CD14-positive monocyte (primary cell): ENCODE results near the gene PSD. TPM values are rescaled to one million over a fixed set of nuclear protein-coding genes. Genes with fewer than 3 reads are reported as not detected.

Source experiments
- DNase-seq, 3 donors: peaks; one replicate each; pipeline ENCODE4 v3.0.0-alpha.2; 2011 to 2022
- H2AFZ ChIP-seq: 2 replicates; pipeline ENCODE4 v1.6.0; 2012; ENCODE audit warnings: mild to moderate bottlenecking, low read depth, low read length, inconsistent platforms; ENCODE audit not compliant: insufficient read depth, poor library complexity, severe bottlenecking
- H3K27ac ChIP-seq, 2 donors: 1 replicate in 1 of 2; 2 replicates in 1 of 2; pipeline ENCODE4 v1.5.1; 2012 to 2013; ENCODE audit warnings: low read length in 2 of 2, control low read depth in 1 of 2, inconsistent platforms in 1 of 2, low read depth in 1 of 2, mild to moderate bottlenecking in 1 of 2
- H3K27me3 ChIP-seq, 2 donors: one replicate each; pipeline versions ENCODE4 v1.6.0 to v1.6.1; 2011 to 2013; ENCODE audit warnings: low read length in 2 of 2; ENCODE audit not compliant: control insufficient read depth in 2 of 2, insufficient read depth in 2 of 2
- H3K36me3 ChIP-seq, 2 donors: replicated peaks in 1 of 2; 1 replicate in 1 of 2; 2 replicates in 1 of 2; pipeline versions ENCODE4 v1.5.1 to v1.6.1; 2012 to 2013; ENCODE audit warnings: low read length in 2 of 2, control low read depth in 1 of 2, inconsistent platforms in 1 of 2, mild to moderate bottlenecking in 1 of 2; ENCODE audit not compliant: insufficient read depth in 2 of 2, control insufficient read depth in 1 of 2
- H3K4me1 ChIP-seq, 2 donors: 1 replicate in 1 of 2; 2 replicates in 1 of 2; pipeline versions ENCODE4 v1.5.1 to v1.6.1; 2012 to 2013; ENCODE audit warnings: low read length in 2 of 2, control low read depth in 1 of 2, inconsistent platforms in 1 of 2, mild to moderate bottlenecking in 1 of 2, moderate library complexity in 1 of 2; ENCODE audit not compliant: insufficient read depth in 2 of 2, control insufficient read depth in 1 of 2
- H3K4me2 ChIP-seq: replicated peaks from 2 replicates; pipeline ENCODE3; 2012; ENCODE audit warnings: low read length, moderate library complexity, mild to moderate bottlenecking; ENCODE audit not compliant: poor library complexity, severe bottlenecking; ENCODE audit errors: extremely low read depth
- H3K4me3 ChIP-seq, 3 experiments: fragments of 200-600 bp in 1 of 3; sonication (generic) in 1 of 3; replicated peaks in 1 of 3; 1 replicate in 2 of 3; 2 replicates in 1 of 3; pipeline ENCODE4 v1.5.1; 2011 to 2013; ENCODE audit warnings: low read length in 3 of 3, mild to moderate bottlenecking in 3 of 3, control low read depth in 2 of 3, low read depth in 2 of 3, inconsistent platforms in 1 of 3, moderate library complexity in 1 of 3
- H3K79me2 ChIP-seq: 2 replicates; pipeline ENCODE4 v1.6.0; 2012; ENCODE audit warnings: mild to moderate bottlenecking, control low read depth, inconsistent platforms, low read length, moderate library complexity; ENCODE audit not compliant: insufficient read depth
- H3K9ac ChIP-seq: 2 replicates; pipeline ENCODE4 v1.6.0; 2017; ENCODE audit warnings: low read length, mild to moderate bottlenecking; ENCODE audit not compliant: insufficient read depth, poor library complexity, severe bottlenecking
- H3K9me3 ChIP-seq, 2 donors: replicated peaks in 1 of 2; 1 replicate in 1 of 2; 2 replicates in 1 of 2; pipeline versions ENCODE4 v1.5.1 to v1.6.1; 2012 to 2013; ENCODE audit warnings: low read length in 2 of 2, control low read depth in 1 of 2; ENCODE audit not compliant: control insufficient read depth in 1 of 2, insufficient read depth in 1 of 2
- H4K20me1 ChIP-seq: 2 replicates; pipeline ENCODE4 v1.6.0; 2012; ENCODE audit warnings: mild to moderate bottlenecking, low read length, control low read depth, moderate library complexity; ENCODE audit not compliant: insufficient read depth
- H3K27ac Mint-ChIP-seq, 7 donors: one replicate each; pipeline ENCODE4 v1.8.0; 2020; ENCODE audit warnings: mild to moderate bottlenecking in 7 of 7, mixed read lengths in 7 of 7, moderate library complexity in 6 of 7, inconsistent platforms in 2 of 7
- H3K27me3 Mint-ChIP-seq, 3 donors: one replicate each; pipeline ENCODE4 v1.8.0; 2021 to 2022; ENCODE audit warnings: low read depth in 3 of 3, mild to moderate bottlenecking in 3 of 3, mixed read lengths in 3 of 3, moderate library complexity in 3 of 3, inconsistent platforms in 1 of 3
- H3K36me3 Mint-ChIP-seq, 2 donors: one replicate each; pipeline ENCODE4 v1.8.0; 2020; ENCODE audit warnings: mixed read lengths in 2 of 2, inconsistent platforms in 1 of 2, mild to moderate bottlenecking in 1 of 2
- H3K4me1 Mint-ChIP-seq: one replicate; pipeline ENCODE4 v1.8.0; 2020; ENCODE audit warnings: mild to moderate bottlenecking, mixed read lengths
- H3K4me3 Mint-ChIP-seq, 2 donors: one replicate each; pipeline ENCODE4 v1.8.0; 2020; ENCODE audit warnings: mild to moderate bottlenecking in 2 of 2, mixed read lengths in 2 of 2, moderate library complexity in 1 of 2
- H3K9me3 Mint-ChIP-seq, 7 donors: one replicate each; pipeline ENCODE4 v1.8.0; 2020 to 2022; ENCODE audit warnings: mixed read lengths in 7 of 7, mild to moderate bottlenecking in 6 of 7, moderate library complexity in 6 of 7, inconsistent platforms in 2 of 7
- WGBS: methylation state at CpG from one replicate; pipeline ENCODE4 v1.1.5; 2013; ENCODE audit warnings: missing lambda C conversion rate; ENCODE audit not compliant: insufficient coverage; 5-methylcytosine and 5-hydroxymethylcytosine counted together
- intact Hi-C, 2 donors: fragments of 100-400 bp; cut with micrococcal nuclease; formaldehyde crosslinking; loops; one replicate each; pipeline versions ENCODE4 v1.15.0 to v1.15.1; 2023
- polyA plus RNA-seq, 3 donors: library from polyadenylated mRNA; depleted of rRNA in 1 of 3; unstranded in 2 of 3; stranded (reverse) in 1 of 3; fragments of 300-500 nt in 2 of 3; fragments of >200 nt in 1 of 3; fragmentation: Illumina TruSeq in 2 of 3; gene quantifications; 1 replicate in 2 of 3; 2 replicates in 1 of 3; pipeline ENCODE4 v1.2.3, GENCODE V29; 2012 to 2021
- TF ChIP-seq, protein P1 (sequence below): fragments of 200-600 bp; IDR thresholded peaks from one replicate; pipeline ENCODE4 v1.8.0; 2022; ENCODE audit warnings: antibody characterized with exemption, mild to moderate bottlenecking

Gene PSD
- polyA plus RNA-seq, 3 donors: 0.27 to 1.5 (median 1.1) TPM

DNA sequence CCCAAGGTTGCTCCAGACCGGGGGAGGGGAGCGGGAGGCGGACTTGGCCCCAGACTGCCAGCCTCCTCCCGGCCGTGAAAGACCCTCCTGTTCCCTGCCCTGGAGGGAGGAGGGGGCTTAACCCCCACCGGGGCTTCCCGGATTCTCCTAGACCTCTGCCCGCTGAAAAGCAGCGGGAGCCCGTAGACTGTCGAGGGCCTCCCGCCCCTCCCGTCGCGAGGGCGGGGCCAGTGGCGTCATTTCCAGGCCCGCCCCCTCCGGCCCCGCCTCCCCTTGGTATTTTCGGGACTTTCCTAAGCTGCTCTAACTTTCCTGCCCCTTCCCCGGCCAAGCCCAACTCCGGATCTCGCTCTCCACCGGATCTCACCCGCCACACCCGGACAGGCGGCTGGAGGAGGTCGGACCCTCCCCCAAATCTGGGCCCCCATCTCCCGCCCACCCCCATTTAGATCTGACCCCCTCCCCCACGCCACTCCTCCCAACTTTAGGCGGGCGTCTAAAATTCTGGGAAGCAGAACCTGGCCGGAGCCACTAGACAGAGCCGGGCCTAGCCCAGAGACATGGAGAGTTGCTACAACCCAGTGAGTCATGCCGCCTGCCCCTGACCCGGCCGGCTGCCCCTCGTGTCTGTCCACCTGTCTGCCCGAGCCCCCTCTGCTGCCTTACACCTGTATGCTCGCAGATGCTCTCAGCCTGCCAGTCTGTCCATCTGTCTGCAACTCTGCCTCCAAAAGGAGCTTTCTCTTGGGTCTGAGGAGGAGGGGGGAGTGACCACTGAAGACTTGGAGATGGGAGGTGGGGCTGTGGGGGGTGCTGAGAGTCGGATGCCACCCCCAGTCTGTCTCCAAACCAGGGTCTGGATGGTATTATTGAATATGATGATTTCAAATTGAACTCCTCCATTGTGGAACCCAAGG is 22.9 kb downstream of the PSD start, which contains the start of gene NFKB2:
NFKB2 (plus strand) TSS at position 306 of the 917 bp plus-strand sequence; CDS start at position 561, 255 bp downstream.
- Mint-ChIP-seq H3K36me3 (peaks cover 36 to 45% of the 10 kb centered on the region in 2 donors), H3K27ac (peak within 1 kb of the TSS; percentile 98 to 100 (median 99)), H3K27me3 (peaks cover 6 to 16% (median 11%) of the 10 kb centered on the region in 3 donors), H3K4me3 (peak within 1 kb of the TSS; percentile 91 to 95), H3K9me3 (no peaks in the 10 kb centered on the region), H3K4me1 (peaks cover 39% of the 10 kb centered on the region)
- Histone ChIP-seq H3K4me1 (peaks cover 33 to 48% of the 10 kb centered on the region in 2 donors), H3K36me3 (peaks cover 30 to 34% of the 10 kb centered on the region in 2 donors), H4K20me1 (peaks cover 47% of the 10 kb centered on the region), H3K79me2 (peaks cover 19% of the 10 kb centered on the region), H3K9ac (peak within 1 kb of the TSS; percentile 99), H3K27ac (peak within 1 kb of the TSS; percentile 96 to 100), H3K27me3 (peaks cover 0 to 13% of the 10 kb centered on the region in 2 donors), H2AFZ (no peak within 1 kb of the TSS), H3K4me2 (peak within 1 kb of the TSS; percentile 78), H3K9me3 (no peaks in the 10 kb centered on the region), H3K4me3 (peak within 1 kb of the TSS; percentile 84 to 94 (median 89))
- DNase-seq: peak; percentile 92 to 96 (median 95)
- TF ChIP-seq, protein P1, sequence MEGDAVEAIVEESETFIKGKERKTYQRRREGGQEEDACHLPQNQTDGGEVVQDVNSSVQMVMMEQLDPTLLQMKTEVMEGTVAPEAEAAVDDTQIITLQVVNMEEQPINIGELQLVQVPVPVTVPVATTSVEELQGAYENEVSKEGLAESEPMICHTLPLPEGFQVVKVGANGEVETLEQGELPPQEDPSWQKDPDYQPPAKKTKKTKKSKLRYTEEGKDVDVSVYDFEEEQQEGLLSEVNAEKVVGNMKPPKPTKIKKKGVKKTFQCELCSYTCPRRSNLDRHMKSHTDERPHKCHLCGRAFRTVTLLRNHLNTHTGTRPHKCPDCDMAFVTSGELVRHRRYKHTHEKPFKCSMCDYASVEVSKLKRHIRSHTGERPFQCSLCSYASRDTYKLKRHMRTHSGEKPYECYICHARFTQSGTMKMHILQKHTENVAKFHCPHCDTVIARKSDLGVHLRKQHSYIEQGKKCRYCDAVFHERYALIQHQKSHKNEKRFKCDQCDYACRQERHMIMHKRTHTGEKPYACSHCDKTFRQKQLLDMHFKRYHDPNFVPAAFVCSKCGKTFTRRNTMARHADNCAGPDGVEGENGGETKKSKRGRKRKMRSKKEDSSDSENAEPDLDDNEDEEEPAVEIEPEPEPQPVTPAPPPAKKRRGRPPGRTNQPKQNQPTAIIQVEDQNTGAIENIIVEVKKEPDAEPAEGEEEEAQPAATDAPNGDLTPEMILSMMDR: no peak
- intact Hi-C loops: loop anchor here (2.0 to 10.0 kb wide), 4 partner anchors 37 to 189 kb away; partner anchors contain the start of genes ACTR1A (in 1 of the 2), CUEDC2 (in 1 of the 2) and SUFU (in 1 of the 2)
- under 1% methylated on average over 34 of the region's 42 CpGs for WGBS

DNA sequence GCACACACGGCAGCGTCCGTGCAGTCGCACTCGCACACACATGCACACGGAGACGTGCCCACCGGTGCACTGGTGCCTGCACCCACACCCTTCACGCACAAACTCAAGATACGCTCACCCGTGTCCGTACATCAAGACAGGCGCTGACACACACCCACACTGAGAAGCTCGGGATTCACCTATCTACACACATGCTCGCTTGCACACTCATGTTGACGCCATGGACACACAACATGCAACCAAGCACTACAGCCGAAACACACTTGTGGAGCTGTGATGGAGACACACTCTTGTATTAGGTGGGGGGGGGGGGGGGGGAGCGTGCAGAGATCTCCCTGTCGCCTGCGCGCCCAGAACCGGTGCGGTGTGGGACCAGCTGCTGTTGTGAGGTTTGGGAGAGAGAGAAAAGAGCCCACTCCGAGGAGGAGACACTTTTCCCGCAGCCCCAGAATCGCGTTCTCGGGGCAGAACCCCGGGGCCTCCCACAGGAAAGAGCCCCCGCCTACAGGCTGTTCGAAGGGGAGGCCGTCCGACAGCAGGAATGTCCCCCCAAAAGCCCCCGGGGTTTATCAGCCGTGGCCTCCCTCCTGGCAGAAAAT is 23.7 kb downstream of the PSD start:
- H3K27me3 ChIP-seq: peaks cover 0 to 13% of the 10 kb centered on the region in 2 donors
- peaks cover 39% of the 10 kb centered on the region for H4K20me1 ChIP-seq
- peak; percentile 23 to 83 (median 59) for DNase-seq
- WGBS: 1% methylated on average over 25 of the region's 35 CpGs
- TF ChIP-seq, protein P1: no peak
- H3K4me2 ChIP-seq: peak overlapping the region; percentile 78
- no peaks in the 10 kb centered on the region for H3K9me3 ChIP-seq
- H2AFZ ChIP-seq: no peak overlapping the region
- H3K4me1 ChIP-seq: peaks cover 32 to 46% of the 10 kb centered on the region in 2 donors
- H3K4me3 ChIP-seq: peak overlapping the region; percentile 84 to 94 (median 89)
- intact Hi-C loops: loop anchor here (2.0 to 10.0 kb wide), 5 partner anchors 38 to 190 kb away; partner anchors contain the start of genes ACTR1A (in 1 of the 2), CUEDC2 (in 1 of the 2) and SUFU (in 1 of the 2)
- H3K4me1 Mint-ChIP-seq: peaks cover 37% of the 10 kb centered on the region
- H3K9me3 Mint-ChIP-seq: no peaks in the 10 kb centered on the region
- peak overlapping the region; percentile 96 to 100 for H3K27ac ChIP-seq
- H3K36me3 ChIP-seq: peaks cover 23 to 27% of the 10 kb centered on the region in 2 donors
- peaks cover 9 to 23% (median 17%) of the 10 kb centered on the region in 3 donors for H3K27me3 Mint-ChIP-seq
- H3K36me3 Mint-ChIP-seq: peaks cover 29 to 37% of the 10 kb centered on the region in 2 donors
- peak overlapping the region; percentile 99 for H3K9ac ChIP-seq
- H3K4me3 Mint-ChIP-seq: peak overlapping the region; percentile 91 to 95
- H3K79me2 ChIP-seq: peaks cover 19% of the 10 kb centered on the region
- H3K27ac Mint-ChIP-seq: peak overlapping the region; percentile 98 to 100 (median 99)
